Measurements from ENCODE around the gene ADA.
"Not testable (repeated sequence)": the region's sequence is repeated elsewhere in the genome, so short reads cannot be mapped to it uniquely, and the experiment has no call there.

ADA gene

GRCh38 chr20:44651684-44652423, at the start of gene ADA:
TSS of gene ADA (minus strand) at chr20:44651699. CDS start at chr20:44651607, 92 bp downstream.
- DNase-seq (ENCODE audit: low read depth) = no peak

GRCh38 chr20:44700306-44700705, 48.8 kb upstream of the ADA start:
- DNase-seq (ENCODE audit: low read depth) = no peak

DNA sequence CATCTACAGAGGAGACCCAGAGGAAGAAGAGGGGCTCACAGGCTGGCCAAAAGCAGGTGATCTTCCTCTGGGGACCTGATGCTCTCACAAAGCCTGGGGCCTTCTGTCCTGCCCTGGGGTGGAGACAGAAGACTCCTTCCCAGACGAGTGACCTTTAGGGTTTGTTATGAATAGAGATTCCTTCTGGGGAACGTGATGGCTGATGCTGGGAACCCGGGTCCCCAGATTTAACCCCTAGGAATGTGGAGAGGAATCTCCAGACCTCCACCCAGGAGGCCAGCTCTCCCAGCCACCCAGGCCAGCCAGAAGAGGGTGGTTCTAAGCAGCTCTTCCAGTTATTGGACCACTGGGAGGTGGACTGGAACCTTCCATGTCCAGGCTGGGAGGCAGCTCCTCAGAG, 46.9 kb upstream of the ADA start:
- DNase-seq (ENCODE audit: low read depth) = no peak

- DNase-seq (ENCODE audit: low read depth) = not testable (repeated sequence)
These were observed 45.5 kb upstream of the ADA start for GRCh38 chr20:44697041-44697440.

DNA sequence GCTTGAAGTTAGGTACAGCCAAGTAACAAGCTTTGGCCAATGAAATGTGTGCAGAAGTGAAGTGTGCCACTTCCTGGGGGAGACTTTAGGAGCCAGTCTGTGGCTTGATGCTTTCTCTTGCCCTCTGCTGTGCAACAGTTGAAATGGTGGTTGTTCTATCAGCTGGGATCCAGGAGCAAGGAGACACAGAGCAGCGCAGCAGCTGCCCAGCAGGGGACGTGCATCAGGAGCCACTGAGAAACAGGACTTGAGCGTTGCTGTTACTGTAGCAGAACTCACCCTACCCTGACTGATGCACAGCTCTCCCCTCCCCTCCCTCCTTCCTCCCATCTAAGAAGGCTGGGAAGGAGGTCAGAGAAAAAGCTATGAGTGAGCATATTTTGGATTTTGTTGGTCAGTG, 44.8 kb upstream of the ADA start:
- DNase-seq (ENCODE audit: low read depth) = no peak

GRCh38 chr20:44695674-44696300, 44.3 kb upstream of the ADA start:
- DNase-seq (ENCODE audit: low read depth) = no peak

DNA sequence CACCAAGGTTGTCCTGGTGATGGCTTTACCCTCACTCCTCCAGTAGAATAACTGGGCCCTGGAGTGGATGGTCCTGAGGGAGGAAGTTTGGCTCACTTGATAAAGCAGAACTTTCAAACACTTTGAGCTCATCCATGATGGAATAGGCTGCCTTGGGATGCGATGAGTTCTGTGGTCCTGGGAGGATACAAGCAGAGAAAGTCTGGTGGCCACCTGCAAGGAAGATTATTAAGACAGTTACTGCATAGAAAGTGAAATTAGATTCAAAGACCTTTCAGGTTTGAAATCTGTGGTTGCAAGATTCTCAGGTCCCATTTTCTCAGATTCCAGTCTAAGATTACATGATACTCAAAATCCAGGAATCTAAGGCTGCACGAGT, 43.8 kb upstream of the ADA start:
- no peak for DNase-seq (ENCODE audit: low read depth)

DNA sequence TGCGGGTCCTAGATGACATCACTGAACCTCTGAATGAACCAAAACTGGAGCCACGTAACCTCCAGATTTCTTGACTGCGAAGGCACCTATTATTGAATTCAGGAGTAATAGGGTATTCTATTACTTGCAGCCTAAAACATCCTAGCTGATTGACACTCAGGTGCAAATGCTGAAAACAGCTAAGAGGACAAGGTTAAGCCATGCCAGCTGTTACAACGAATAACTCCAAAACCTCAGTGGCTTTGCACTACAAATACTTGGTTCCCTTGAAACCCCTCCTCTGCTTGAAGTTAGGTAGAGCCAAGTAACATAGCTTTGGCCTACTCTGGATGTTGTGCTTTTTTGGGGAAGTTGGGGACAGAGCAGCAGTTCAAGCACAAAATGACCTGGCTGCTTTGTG, 42.7 kb upstream of the ADA start:
- DNase-seq (ENCODE audit: low read depth) = no peak

DNA sequence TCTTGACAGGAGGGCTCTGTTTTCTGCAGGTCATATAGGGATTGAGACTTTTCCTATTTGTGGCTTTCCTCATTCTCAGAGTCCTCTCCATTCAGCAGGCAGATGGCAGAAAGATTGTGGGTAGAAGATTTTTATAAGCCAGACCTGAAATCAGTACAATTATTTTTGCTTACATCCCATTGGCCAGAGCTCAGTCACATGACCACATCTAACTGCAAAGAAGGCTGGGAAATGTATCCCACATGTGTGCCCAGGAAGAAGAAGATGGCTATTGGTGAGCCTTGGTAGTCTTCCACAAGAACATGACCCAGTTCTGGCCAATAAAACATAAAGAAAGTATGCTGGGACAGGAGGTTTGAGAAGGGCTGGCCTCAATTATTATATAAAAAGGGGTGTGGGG, 42.1 kb upstream of the ADA start:
- DNase-seq (ENCODE audit: low read depth) = no peak

DNA sequence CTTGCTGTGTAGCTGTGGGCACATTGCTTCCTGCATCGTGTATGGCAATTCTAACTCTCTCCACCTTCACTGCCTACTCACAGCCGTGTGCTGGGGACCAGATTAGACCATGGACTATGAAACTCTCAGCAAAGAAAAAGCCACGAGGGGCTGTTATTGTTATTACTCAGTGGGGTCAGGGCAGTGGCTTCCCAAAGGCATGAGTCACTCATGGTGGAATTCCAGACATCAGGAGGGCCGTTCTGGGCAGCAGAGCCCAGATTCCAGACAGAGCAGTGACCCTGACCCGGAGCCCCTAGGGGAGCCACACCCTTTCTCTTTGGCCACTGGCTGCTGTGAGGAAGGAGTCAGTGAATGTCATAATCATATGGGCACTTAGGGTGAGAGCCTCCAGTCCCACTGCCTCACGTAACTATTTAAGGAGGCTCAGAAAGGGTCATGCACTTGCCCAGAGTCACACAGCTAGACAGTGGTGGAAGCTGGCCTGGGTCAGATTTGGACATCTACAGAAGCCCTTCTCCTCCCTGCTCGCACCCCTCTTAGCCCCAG, 41.5 kb upstream of the ADA start:
- peak; percentile 93 for DNase-seq (ENCODE audit: low read depth)

GRCh38 chr20:44691424-44692423, 40.2 kb upstream of the ADA start:
- DNase-seq (ENCODE audit: low read depth) = peak; percentile 82

GRCh38 chr20:44690781-44691423, 39.4 kb upstream of the ADA start:
- no peak for DNase-seq (ENCODE audit: low read depth)

- DNase-seq (ENCODE audit: low read depth) = no peak
These were observed 38.3 kb upstream of the ADA start for GRCh38 chr20:44689809-44690208.

GRCh38 chr20:44688053-44688625, 36.6 kb upstream of the ADA start:
- no peak for DNase-seq (ENCODE audit: low read depth)

GRCh38 chr20:44686934-44687333, 35.4 kb upstream of the ADA start:
- DNase-seq (ENCODE audit: low read depth) = no peak

DNA sequence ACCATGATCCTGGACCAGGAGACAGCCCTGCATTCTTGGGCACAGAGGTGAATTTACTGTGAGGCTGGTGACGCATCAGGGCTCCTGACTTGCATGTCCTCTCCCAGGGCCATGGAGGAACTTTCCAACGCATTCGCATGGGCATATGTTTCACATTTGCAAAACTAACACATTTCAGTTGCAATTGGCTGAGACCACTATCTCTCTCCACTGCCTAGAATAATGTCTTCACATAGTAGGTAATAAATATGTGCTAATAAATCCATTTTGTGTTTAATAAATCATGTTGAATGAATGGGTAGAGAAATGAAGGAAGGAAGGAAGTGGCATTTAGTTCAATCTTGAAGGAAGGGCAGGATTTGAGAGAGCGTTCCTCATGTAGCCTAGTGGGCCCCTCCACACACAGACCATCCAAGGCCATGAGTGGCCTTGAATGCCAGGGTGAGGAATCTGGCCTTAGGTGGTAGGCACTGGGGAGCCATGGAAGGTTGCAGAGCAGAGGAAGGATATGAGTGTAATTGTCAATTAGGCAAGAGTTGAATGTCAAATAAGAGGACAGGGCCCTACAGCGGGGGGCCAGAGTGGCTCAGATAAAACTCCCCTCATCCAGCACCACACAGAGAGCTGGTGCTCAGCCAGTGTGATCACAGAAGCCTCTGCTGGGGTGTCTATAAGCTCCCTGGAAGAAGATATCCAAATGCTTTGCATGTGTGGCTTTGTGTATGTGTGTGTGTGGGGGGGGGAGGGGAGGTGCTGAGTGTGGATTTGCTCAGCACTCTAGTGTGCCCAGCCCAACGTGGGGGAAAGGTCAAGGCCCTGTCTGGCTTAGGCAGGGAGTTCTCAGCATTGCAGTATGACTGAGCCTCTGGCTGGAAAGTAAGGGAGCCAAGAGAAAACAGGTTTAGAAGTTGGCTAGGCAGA, 32.8 kb upstream of the ADA start:
- DNase-seq (ENCODE audit: low read depth) = no peak

DNA sequence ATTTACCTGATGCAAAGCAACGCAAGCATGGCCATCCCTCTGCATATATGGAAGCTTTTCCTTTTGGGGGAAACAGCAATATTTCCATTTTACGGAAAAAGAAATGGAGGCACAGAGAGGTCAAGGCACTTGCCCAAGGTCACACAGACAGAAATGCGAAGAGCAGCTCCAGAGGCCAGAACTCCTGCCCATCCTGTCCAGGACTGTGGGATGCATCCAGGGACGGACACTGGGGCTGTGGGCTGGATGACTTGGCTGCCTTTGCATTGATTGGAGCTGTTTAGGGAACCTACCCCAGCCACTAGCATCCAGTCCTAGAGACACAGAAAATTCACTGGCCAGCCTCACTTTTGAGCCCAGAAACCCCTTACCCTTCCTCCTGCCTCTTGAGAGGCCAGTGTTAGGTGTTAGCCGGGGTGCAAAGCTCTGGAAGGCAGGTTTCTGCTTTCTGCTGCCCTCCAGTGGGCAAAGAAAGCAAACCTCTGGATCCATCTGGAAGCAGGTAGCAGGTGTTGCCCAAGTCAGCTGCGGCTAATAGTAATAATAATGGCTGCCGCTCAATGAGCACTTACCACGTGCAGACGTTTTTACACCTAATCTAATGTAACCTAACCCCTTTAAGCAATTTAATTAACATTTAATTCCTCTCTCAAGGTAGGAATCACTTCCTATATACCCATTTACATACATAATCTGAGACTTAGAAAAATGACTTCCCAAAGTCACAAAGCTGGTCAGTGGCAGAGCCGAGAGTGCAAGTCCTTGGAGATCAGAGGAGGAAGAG, 32.0 kb upstream of the ADA start:
- no peak for DNase-seq (ENCODE audit: low read depth)

DNA sequence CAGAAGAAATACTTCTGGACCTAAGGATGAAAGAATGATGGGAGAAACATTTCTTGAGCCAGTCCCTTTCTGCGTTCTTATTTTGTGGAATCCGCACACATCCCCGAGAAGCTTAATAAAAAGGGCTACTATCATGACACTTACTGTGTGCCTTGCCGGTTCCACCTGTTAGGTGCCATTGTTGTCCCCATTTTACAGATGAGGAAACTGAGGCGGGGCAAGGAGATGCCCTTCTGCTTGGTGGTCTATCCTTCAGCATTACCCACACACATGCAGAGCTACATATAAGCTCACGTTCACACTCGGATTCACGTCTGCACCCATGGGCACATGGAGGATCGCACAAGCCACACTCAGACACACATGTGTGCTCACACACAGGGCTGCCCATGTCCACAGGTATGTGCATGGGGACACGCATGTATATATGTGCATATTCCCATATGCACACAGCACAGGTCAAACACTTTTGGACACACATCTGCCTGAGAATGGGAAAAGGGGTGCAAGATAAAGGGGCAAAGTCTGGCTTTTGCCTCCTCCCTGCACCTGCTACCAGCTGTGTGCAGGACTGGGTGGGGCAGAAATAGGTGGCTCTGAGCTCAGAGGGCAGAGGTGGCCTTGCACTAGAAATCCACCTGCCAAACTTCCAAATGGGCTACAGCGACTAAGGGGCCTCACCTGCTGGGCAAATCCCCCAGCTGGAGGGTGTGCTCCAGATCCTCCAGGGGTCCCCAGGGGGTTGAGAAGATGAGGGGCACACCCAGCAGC, 30.5 kb upstream of the ADA start:
- DNase-seq (ENCODE audit: low read depth) = no peak
